Panc1 (cell line): Measurements from ENCODE around the gene PDE9A. TPM values are rescaled to one million over a fixed set of nuclear protein-coding genes. Genes with fewer than 3 reads are reported as not detected.

ENCODE experiments used
- ATAC-seq: fragments of 200-7000 bp; cut with Tn5 transposase; 2 replicates; pipeline ENCODE4 v1.9.1; 2020; ENCODE audit warnings: mild to moderate bottlenecking, moderate library complexity
- BruUV-seq: library from RNA; stranded (reverse); fragments of 400-500 nt; replicated peaks from 2 replicates; lab custom pipeline; 2021; lab: Mats Ljungman, UMichigan
- CTCF ChIA-PET: fragments of 300-600 bp; sonication (Branson Sonifier 250); formaldehyde crosslinking; loops from one replicate; lab custom pipeline; 2022; ENCODE audit warnings: antibody characterized with exemption; lab: Charles Lee
- POLR2A ChIA-PET: fragments of 300-600 bp; sonication (Branson Sonifier 250); formaldehyde crosslinking; loops from one replicate; lab custom pipeline; 2022; ENCODE audit warnings: antibody characterized with exemption; lab: Charles Lee
- DNase-seq: peaks from one replicate; pipeline ENCODE4 v3.0.0-alpha.2; 2010; ENCODE audit warnings: low read depth, low spot score
- H3K27ac ChIP-seq: 2 replicates; pipeline ENCODE4 v1.5.1; 2011; ENCODE audit warnings: mild to moderate bottlenecking, low read length, inconsistent platforms
- H3K27me3 ChIP-seq: fragments of 200-500 bp; sonication (Bioruptor generic); 2 replicates; pipeline ENCODE4 v1.6.0; 2014; ENCODE audit warnings: low read length, inconsistent platforms; ENCODE audit not compliant: control insufficient read depth, insufficient read depth
- H3K36me3 ChIP-seq: fragments of 200-500 bp; sonication (Bioruptor generic); 2 replicates; pipeline ENCODE4 v1.5.1; 2014; ENCODE audit warnings: inconsistent platforms, mild to moderate bottlenecking, low read length, moderate library complexity; ENCODE audit not compliant: control insufficient read depth, insufficient read depth
- H3K4me1 ChIP-seq: 2 replicates; pipeline ENCODE4 v1.5.1; 2011; ENCODE audit warnings: inconsistent platforms, mild to moderate bottlenecking, low read length, moderate library complexity; ENCODE audit not compliant: control insufficient read depth, insufficient read depth
- H3K4me3 ChIP-seq, 2 experiments: 2 replicates each; pipeline ENCODE4 v1.5.1; 2011 to 2012; ENCODE audit warnings: low read depth in 2 of 2, low read length in 2 of 2, mild to moderate bottlenecking in 2 of 2, inconsistent platforms in 1 of 2, moderate library complexity in 1 of 2
- H3K9me3 ChIP-seq: fragments of 200-500 bp; sonication (Bioruptor generic); 2 replicates; pipeline ENCODE4 v1.5.1; 2014; ENCODE audit warnings: low read depth, mild to moderate bottlenecking, inconsistent platforms, low read length, moderate library complexity; ENCODE audit not compliant: control insufficient read depth, insufficient read depth
- POLR2AphosphoS5 ChIP-seq: IDR thresholded peaks from 2 replicates; pipeline ENCODE4 v1.6.1; 2012; ENCODE audit warnings: mild to moderate bottlenecking, low read depth, low read length, moderate library complexity
- SIN3A ChIP-seq: IDR thresholded peaks from 2 replicates; pipeline ENCODE4 v1.6.1; 2012; ENCODE audit warnings: low read depth, mild to moderate bottlenecking, low read length, moderate library complexity, borderline replicate concordance; ENCODE audit not compliant: insufficient read depth
- TCF7L2 ChIP-seq: IDR thresholded peaks from 2 replicates; pipeline ENCODE4 v1.6.1; 2011; ENCODE audit warnings: mild to moderate bottlenecking, low read depth, low read length, inconsistent platforms
- in situ Hi-C: cut with HindIII; loops from 2 replicates; pipeline ENCODE4 v1.10.0; 2016; ENCODE audit warnings: low sequenced_read_pairs, low pct_unique_long_range_greater_than_20kb
- intact Hi-C: fragments of 100-400 bp; cut with micrococcal nuclease; formaldehyde crosslinking; loops from one replicate; pipeline ENCODE4 v1.10.0; 2022; ENCODE audit not compliant: unreplicated experiment
- total RNA-seq: library from RNA; stranded (reverse); gene quantifications from one replicate; pipeline ENCODE4 v1.2.1, GENCODE V29; 2021; ENCODE audit not compliant: unreplicated experiment
- TF ChIP-seq, protein P1 (sequence below), 2 experiments: IDR thresholded peaks; 2 replicates each; pipeline ENCODE4 v1.6.1; 2011 to 2012; ENCODE audit warnings: low read depth in 2 of 2, control low read depth in 1 of 2, low read length in 1 of 2, mild to moderate bottlenecking in 1 of 2, moderate library complexity in 1 of 2; ENCODE audit not compliant: insufficient read depth in 1 of 2
- TF ChIP-seq, protein P2 (sequence below): fragments of 450-650 bp; IDR thresholded peaks from 2 replicates; pipeline ENCODE4 v1.5.1; 2017; ENCODE audit warnings: mild to moderate bottlenecking

The PDE9A gene
- total RNA-seq, 1 experiment from 2014 or later, result 0.72 TPM

DNA sequence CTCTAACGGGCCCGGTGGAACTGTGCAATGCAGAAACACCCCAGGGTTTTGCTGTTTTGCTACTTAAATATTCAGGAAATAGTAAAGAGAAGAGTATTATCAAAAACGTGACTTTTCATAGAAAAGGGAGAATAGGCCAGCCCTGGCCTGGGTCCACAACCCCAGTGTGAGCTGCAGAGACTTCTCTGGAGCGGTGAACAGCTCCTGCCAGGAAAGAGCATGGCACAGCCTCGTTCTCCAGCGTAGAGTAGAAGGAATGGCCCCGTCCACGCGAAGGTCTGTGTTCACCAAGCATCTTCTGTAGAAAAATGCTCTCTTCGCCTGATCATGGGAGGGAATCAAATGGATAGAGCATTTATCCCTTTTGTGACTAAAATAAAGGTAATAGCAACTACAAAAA, 51.4 kb downstream of the PDE9A start:
- ATAC-seq (no peak), DNase-seq (no peak)
- POLR2A ChIA-PET, result interaction anchor here (0.6 kb wide), 1 partner anchor 34 kb away, joined by 7 read pairs; no protein-coding TSS in a partner anchor
- Histone ChIP-seq H3K4me3 (no peak overlapping the region), H3K9me3 (no peaks in the 10 kb centered on the region), H3K27me3 (no peaks in the 10 kb centered on the region), H3K36me3 (no peaks in the 10 kb centered on the region), H3K27ac (no peak overlapping the region), H3K4me1 (no peaks in the 10 kb centered on the region)
- CTCF ChIA-PET, result no interaction called here
- BruUV-seq, result no TSS peak
- TF ChIP-seq, protein P1, sequence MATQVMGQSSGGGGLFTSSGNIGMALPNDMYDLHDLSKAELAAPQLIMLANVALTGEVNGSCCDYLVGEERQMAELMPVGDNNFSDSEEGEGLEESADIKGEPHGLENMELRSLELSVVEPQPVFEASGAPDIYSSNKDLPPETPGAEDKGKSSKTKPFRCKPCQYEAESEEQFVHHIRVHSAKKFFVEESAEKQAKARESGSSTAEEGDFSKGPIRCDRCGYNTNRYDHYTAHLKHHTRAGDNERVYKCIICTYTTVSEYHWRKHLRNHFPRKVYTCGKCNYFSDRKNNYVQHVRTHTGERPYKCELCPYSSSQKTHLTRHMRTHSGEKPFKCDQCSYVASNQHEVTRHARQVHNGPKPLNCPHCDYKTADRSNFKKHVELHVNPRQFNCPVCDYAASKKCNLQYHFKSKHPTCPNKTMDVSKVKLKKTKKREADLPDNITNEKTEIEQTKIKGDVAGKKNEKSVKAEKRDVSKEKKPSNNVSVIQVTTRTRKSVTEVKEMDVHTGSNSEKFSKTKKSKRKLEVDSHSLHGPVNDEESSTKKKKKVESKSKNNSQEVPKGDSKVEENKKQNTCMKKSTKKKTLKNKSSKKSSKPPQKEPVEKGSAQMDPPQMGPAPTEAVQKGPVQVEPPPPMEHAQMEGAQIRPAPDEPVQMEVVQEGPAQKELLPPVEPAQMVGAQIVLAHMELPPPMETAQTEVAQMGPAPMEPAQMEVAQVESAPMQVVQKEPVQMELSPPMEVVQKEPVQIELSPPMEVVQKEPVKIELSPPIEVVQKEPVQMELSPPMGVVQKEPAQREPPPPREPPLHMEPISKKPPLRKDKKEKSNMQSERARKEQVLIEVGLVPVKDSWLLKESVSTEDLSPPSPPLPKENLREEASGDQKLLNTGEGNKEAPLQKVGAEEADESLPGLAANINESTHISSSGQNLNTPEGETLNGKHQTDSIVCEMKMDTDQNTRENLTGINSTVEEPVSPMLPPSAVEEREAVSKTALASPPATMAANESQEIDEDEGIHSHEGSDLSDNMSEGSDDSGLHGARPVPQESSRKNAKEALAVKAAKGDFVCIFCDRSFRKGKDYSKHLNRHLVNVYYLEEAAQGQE (IDR thresholded peaks at IDR 0.05; ENCODE audit: insufficient read depth in 1 of 2, low read depth in 2 of 2, low read length in 1 of 2), result no peak
- TF ChIP-seq POLR2AphosphoS5 (no peak), TCF7L2 (no peak), SIN3A (no peak)
- TF ChIP-seq, protein P2, sequence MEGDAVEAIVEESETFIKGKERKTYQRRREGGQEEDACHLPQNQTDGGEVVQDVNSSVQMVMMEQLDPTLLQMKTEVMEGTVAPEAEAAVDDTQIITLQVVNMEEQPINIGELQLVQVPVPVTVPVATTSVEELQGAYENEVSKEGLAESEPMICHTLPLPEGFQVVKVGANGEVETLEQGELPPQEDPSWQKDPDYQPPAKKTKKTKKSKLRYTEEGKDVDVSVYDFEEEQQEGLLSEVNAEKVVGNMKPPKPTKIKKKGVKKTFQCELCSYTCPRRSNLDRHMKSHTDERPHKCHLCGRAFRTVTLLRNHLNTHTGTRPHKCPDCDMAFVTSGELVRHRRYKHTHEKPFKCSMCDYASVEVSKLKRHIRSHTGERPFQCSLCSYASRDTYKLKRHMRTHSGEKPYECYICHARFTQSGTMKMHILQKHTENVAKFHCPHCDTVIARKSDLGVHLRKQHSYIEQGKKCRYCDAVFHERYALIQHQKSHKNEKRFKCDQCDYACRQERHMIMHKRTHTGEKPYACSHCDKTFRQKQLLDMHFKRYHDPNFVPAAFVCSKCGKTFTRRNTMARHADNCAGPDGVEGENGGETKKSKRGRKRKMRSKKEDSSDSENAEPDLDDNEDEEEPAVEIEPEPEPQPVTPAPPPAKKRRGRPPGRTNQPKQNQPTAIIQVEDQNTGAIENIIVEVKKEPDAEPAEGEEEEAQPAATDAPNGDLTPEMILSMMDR, result no peak
- in situ Hi-C loops (no loop called here), intact Hi-C loops (no loop called here)

DNA sequence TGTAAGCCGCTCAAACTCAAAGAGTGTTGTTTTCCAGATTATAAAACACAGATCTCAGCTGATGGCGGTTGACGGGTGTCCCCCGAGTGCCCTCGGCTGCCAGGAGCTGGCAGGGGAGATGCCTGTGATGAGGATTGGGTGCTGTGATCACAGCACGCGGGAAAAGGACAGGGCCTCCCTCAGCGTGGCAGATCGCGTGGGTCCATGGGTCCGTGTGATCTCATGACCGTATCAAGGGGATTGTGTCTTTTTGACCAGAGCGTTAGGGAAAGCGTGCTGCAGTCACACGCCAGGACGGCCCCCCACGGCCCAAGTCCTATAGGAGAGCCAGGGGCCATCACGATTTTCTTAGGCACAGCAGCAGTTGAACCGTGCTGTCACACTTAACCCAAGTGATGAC, 51.9 kb downstream of the PDE9A start:
- ATAC-seq (no peak), DNase-seq (no peak)
- intact Hi-C loops (no loop called here), in situ Hi-C loops (no loop called here)
- no TSS peak for BruUV-seq
- Histone ChIP-seq H3K9me3 (no peaks in the 10 kb centered on the region), H3K4me1 (no peaks in the 10 kb centered on the region), H3K27ac (no peak overlapping the region), H3K4me3 (no peak overlapping the region), H3K27me3 (no peaks in the 10 kb centered on the region), H3K36me3 (no peaks in the 10 kb centered on the region)
- POLR2A ChIA-PET, result no interaction called here
- TF ChIP-seq SIN3A (no peak), TCF7L2 (no peak), POLR2AphosphoS5 (no peak)
- TF ChIP-seq, protein P1 (IDR thresholded peaks at IDR 0.05; ENCODE audit: insufficient read depth in 1 of 2, low read depth in 2 of 2, low read length in 1 of 2), result no peak
- TF ChIP-seq, protein P2, result no peak
- CTCF ChIA-PET, result no interaction called here
